ENCODE measurements around the gene MINDY1. TPM values are rescaled to one million over a fixed set of nuclear protein-coding genes. Genes with fewer than 3 reads are reported as not detected.

Gene MINDY1
- total and polyA plus RNA-seq, 9 of the 15 experiments (the other 6 are each of a cell fraction or from before 2014, with no cell fraction given): 0.49 to 11.0 (median 6.0) TPM

- TF ChIP-seq RERE (CRISPR knock-in tag; IDR thresholded peaks at IDR 0.05; ENCODE audit: borderline replicate concordance) (no peak), RNF2 (IDR thresholded peaks at IDR 0.05) (peak; percentile 81), ZNF140 (CRISPR knock-in tag; IDR thresholded peaks at IDR 0.05) (no peak), MEF2D (tag; conservative IDR thresholded peaks at IDR 0.05; ENCODE audit: low read depth) (0 out of 2 replicates have a peak, but pooled peaks have one; percentile 18), NFIC (IDR thresholded peaks at IDR 0.05) (peak; percentile 92), L3MBTL2 (IDR thresholded peaks at IDR 0.05) (peak; percentile 38), RBM25 (IDR thresholded peaks at IDR 0.05; ENCODE audit: low read depth, low read length, severe bottlenecking) (no peak), BRF2 (IDR thresholded peaks at IDR 0.05; ENCODE audit: borderline replicate concordance, insufficient read depth, insufficient read length) (no peak), NFYB (IDR thresholded peaks at IDR 0.05; ENCODE audit: extremely low read depth, insufficient read length) (no peak), ZNF77 (CRISPR knock-in tag; IDR thresholded peaks at IDR 0.05) (no peak), ZNF184 (CRISPR knock-in tag; IDR thresholded peaks at IDR 0.05) (no peak), PHF21A (IDR thresholded peaks at IDR 0.05; ENCODE audit: borderline replicate concordance, low read depth) (no peak), TRIM25 (IDR thresholded peaks at IDR 0.05; ENCODE audit: borderline replicate concordance) (no peak), RBM39 (optimal IDR thresholded peaks at IDR 0.05; ENCODE audit: low read depth, low read length) (peak; percentile 36), ZNF431 (CRISPR knock-in tag; IDR thresholded peaks at IDR 0.05) (no peak), JUN (IDR thresholded peaks at IDR 0.05; ENCODE audit: borderline replicate concordance, low read depth, low read length) (peak; percentile 76; the same call in 1 of the 2 replicates), JUN (CRISPR knock-in tag; IDR thresholded peaks at IDR 0.05; ENCODE audit: borderline replicate concordance) (no peak), THRA (IDR thresholded peaks at IDR 0.05) (no peak)
Measured at GRCh38 chr1:150976879-150977694, 29.6 kb downstream of the MINDY1 start (continued).

Data from K562 (cell line).